Suppressor macrophage treated with lipopolysaccharide for 4 hours (primary cell): ENCODE results near the gene SCO1.
"Not testable (repeated sequence)": the region's sequence is repeated elsewhere in the genome, so short reads cannot be mapped to it uniquely, and the experiment has no call there.

Experiments used
- DNase-seq: peaks from one replicate; pipeline ENCODE4 v3.0.0-alpha.2; 2020

The SCO1 gene

GRCh38 chr17:10724546-10725195, 27.3 kb upstream of the SCO1 start:
- no peak for DNase-seq

- DNase-seq = no peak
Measured at GRCh38 chr17:10718547-10718946, 21.2 kb upstream of the SCO1 start.

GRCh38 chr17:10716218-10716617, 18.9 kb upstream of the SCO1 start:
- no peak for DNase-seq

GRCh38 chr17:10713318-10713717, 16.0 kb upstream of the SCO1 start:
- DNase-seq = no peak

- DNase-seq = no peak
Measured at GRCh38 chr17:10705727-10706126, 8.4 kb upstream of the SCO1 start.

GRCh38 chr17:10702574-10702973, 5.2 kb upstream of the SCO1 start:
- peak; percentile 22 for DNase-seq

GRCh38 chr17:10699856-10700255, 2.5 kb upstream of the SCO1 start:
- no peak for DNase-seq

- peak; percentile 43 for DNase-seq
Measured at GRCh38 chr17:10698096-10698818, 924 bp upstream of the SCO1 start.

- not testable (repeated sequence) for DNase-seq
Measured at GRCh38 chr17:10695875-10696407, 1.4 kb downstream of the SCO1 start.

- DNase-seq = no peak
Measured at GRCh38 chr17:10687499-10687898, 9.8 kb downstream of the SCO1 start.

- peak; percentile 43 for DNase-seq
Measured at GRCh38 chr17:10683853-10684252, 13.5 kb downstream of the SCO1 start.

GRCh38 chr17:10681866-10682446, 15.4 kb downstream of the SCO1 start:
- no peak for DNase-seq

- no peak for DNase-seq
Measured at GRCh38 chr17:10674704-10675103, 22.6 kb downstream of the SCO1 start.

- DNase-seq = no peak
Measured at GRCh38 chr17:10673312-10673711, 24.0 kb downstream of the SCO1 start.

GRCh38 chr17:10668775-10669174, 28.6 kb downstream of the SCO1 start:
- DNase-seq = no peak

- DNase-seq = no peak
Measured at GRCh38 chr17:10666906-10667305, 30.4 kb downstream of the SCO1 start.

- DNase-seq = no peak
Measured at GRCh38 chr17:10664571-10664970, 32.8 kb downstream of the SCO1 start.

- no peak for DNase-seq
Measured at GRCh38 chr17:10663231-10663630, 34.1 kb downstream of the SCO1 start.

GRCh38 chr17:10661437-10661836, 35.9 kb downstream of the SCO1 start:
- no peak for DNase-seq

GRCh38 chr17:10657879-10658278, 39.5 kb downstream of the SCO1 start:
- DNase-seq = no peak

- DNase-seq = no peak
Measured at GRCh38 chr17:10657148-10657547, 40.2 kb downstream of the SCO1 start, which contains the start of gene MYH3. Gene MYH3 (minus strand): TSS chr17:10657309. CDS start chr17:10655064, 2,245 bp downstream.

- DNase-seq = no peak
Measured at GRCh38 chr17:10653987-10654386, 43.3 kb downstream of the SCO1 start.

GRCh38 chr17:10652984-10653659, 44.2 kb downstream of the SCO1 start:
- DNase-seq = peak; percentile 42
